Tongue (tissue), 1 donor: ENCODE data around the gene CD1D. TPM values are rescaled to one million over a fixed set of nuclear protein-coding genes. Genes with fewer than 3 reads are reported as not detected.

Experiments used
- total RNA-seq: library from RNA; depleted of rRNA; stranded (reverse); fragments of >200 nt; gene quantifications from one replicate; pipeline ENCODE4 v1.2.3, GENCODE V29; 2014

CD1D gene
- total RNA-seq, 1 donor from 2014 or later = 1.8 TPM

Other genes starting within 250 kb of the CD1D start
- gene KIRREL1, start 187.2 kb upstream of the CD1D start, total RNA-seq = 46.2 TPM
- not detected for gene CD1A, start 73.5 kb downstream of the CD1D start, total RNA-seq
- gene CD1C, start 109.0 kb downstream of the CD1D start, total RNA-seq = 1.9 TPM
- not detected for gene CD1B, start 150.6 kb downstream of the CD1D start, total RNA-seq
- not detected for gene CD1E, start 173.0 kb downstream of the CD1D start, total RNA-seq
- gene OR10T2, start 218.6 kb downstream of the CD1D start, total RNA-seq = not detected
- gene OR10K2, start 245.3 kb downstream of the CD1D start, total RNA-seq = not detected